HepG2 (cell line): ENCODE results near the gene FAM193A.

ENCODE experiments used
- CBX1 ChIP-seq: IDR thresholded peaks from one replicate; pipeline ENCODE4 v1.6.1; 2016; ENCODE audit warnings: antibody characterized with exemption, low read depth
- CTCF ChIP-seq: sonication (generic); formaldehyde crosslinking; IDR thresholded peaks from 2 replicates; pipeline ENCODE4 v1.5.0; 2020; ENCODE audit warnings: mild to moderate bottlenecking, missing genetic modification reagents, moderate library complexity
- E2F1 ChIP-seq: sonication (generic); formaldehyde crosslinking; IDR thresholded peaks from 2 replicates; pipeline ENCODE4 v1.5.0; 2020; ENCODE audit warnings: missing genetic modification reagents
- ESRRA ChIP-seq: sonication (generic); formaldehyde crosslinking; IDR thresholded peaks from 2 replicates; pipeline ENCODE4 v1.5.1; 2020; ENCODE audit warnings: mild to moderate bottlenecking, low read depth, missing genetic modification reagents
- HDAC6 ChIP-seq: fragments of 200-600 bp; sonication (generic); IDR thresholded peaks from 2 replicates; pipeline ENCODE4 v1.7.0; 2017; ENCODE audit warnings: mild to moderate bottlenecking, antibody characterized with exemption, low read length, low read depth
- HOMEZ ChIP-seq: IDR thresholded peaks from 2 replicates; pipeline ENCODE4 v1.6.1; 2016; ENCODE audit warnings: low read depth
- MAFG ChIP-seq: sonication (generic); formaldehyde crosslinking; IDR thresholded peaks from 2 replicates; pipeline ENCODE4 v1.5.1; 2020; ENCODE audit warnings: mild to moderate bottlenecking, missing genetic modification reagents
- PCBP1 ChIP-seq: fragments of 200-400 bp; formaldehyde crosslinking; IDR thresholded peaks from 2 replicates; pipeline ENCODE4 v1.6.1; 2017; ENCODE audit warnings: mild to moderate bottlenecking, low read depth, low read length, borderline replicate concordance
- SRSF9 ChIP-seq: fragments of 200-400 bp; formaldehyde crosslinking; IDR thresholded peaks from 2 replicates; pipeline ENCODE4 v1.6.1; 2018; ENCODE audit warnings: borderline replicate concordance, mild to moderate bottlenecking, low read depth, low read length; ENCODE audit not compliant: insufficient read depth, poor library complexity, severe bottlenecking
- ZNF414 ChIP-seq: sonication (generic); formaldehyde crosslinking; IDR thresholded peaks from 2 replicates; pipeline ENCODE4 v1.5.0; 2020; ENCODE audit warnings: missing genetic modification reagents
- ZNF567 ChIP-seq: sonication (generic); formaldehyde crosslinking; IDR thresholded peaks from 2 replicates; pipeline ENCODE4 v1.8.1; 2023; ENCODE audit warnings: mild to moderate bottlenecking, missing genetic modification reagents, borderline replicate concordance

GRCh38 chr4:2637956-2638552 is 101.6 kb downstream of the FAM193A start:
- TF ChIP-seq CBX1 (no peak), PCBP1 (no peak), CTCF (no peak), SRSF9 (no peak), MAFG (CRISPR knock-in tag) (no peak), ZNF414 (CRISPR knock-in tag) (no peak), HOMEZ (CRISPR knock-in tag) (no peak), HDAC6 (no peak), ESRRA (CRISPR knock-in tag) (no peak), E2F1 (CRISPR knock-in tag) (no peak), ZNF567 (CRISPR knock-in tag) (no peak)
